Trophoblast cell (in vitro differentiated cells and primary cell): Measurements from ENCODE around the gene NUDT8.

Source experiments
- DNase-seq, 2 donors: peaks; one replicate each; pipeline ENCODE4 v3.0.0-alpha.2; 2016
- H2AFZ ChIP-seq: 2 replicates; pipeline ENCODE4 v1.6.1; 2013; ENCODE audit warnings: low read length, moderate library complexity, mild to moderate bottlenecking; ENCODE audit not compliant: insufficient read depth, poor library complexity
- H2AK5ac ChIP-seq: 2 replicates; pipeline ENCODE4 v1.6.1; 2013; ENCODE audit warnings: mild to moderate bottlenecking, low read length
- H2BK120ac ChIP-seq: 2 replicates; pipeline ENCODE4 v1.6.1; 2013; ENCODE audit warnings: low read length, mild to moderate bottlenecking, moderate library complexity; ENCODE audit not compliant: insufficient read depth, poor library complexity
- H2BK12ac ChIP-seq: 2 replicates; pipeline ENCODE4 v1.6.1; 2013; ENCODE audit warnings: mild to moderate bottlenecking, low read length, moderate library complexity
- H2BK5ac ChIP-seq: 2 replicates; pipeline ENCODE4 v1.6.1; 2013; ENCODE audit warnings: low read length, low read depth, moderate library complexity, mild to moderate bottlenecking; ENCODE audit not compliant: poor library complexity
- H3K14ac ChIP-seq: 2 replicates; pipeline ENCODE4 v1.6.1; 2013; ENCODE audit warnings: mild to moderate bottlenecking, low read length
- H3K18ac ChIP-seq: 2 replicates; pipeline ENCODE4 v1.6.1; 2013; ENCODE audit warnings: mild to moderate bottlenecking, low read length
- H3K23ac ChIP-seq: 2 replicates; pipeline ENCODE4 v1.6.1; 2013; ENCODE audit warnings: low read length
- H3K27ac ChIP-seq: 2 replicates; pipeline ENCODE4 v1.5.1; 2013; ENCODE audit warnings: low read depth, mild to moderate bottlenecking, inconsistent platforms, low read length, moderate library complexity
- H3K27me3 ChIP-seq: 2 replicates; pipeline ENCODE4 v1.6.1; 2013; ENCODE audit warnings: inconsistent platforms, mild to moderate bottlenecking, low read length, moderate library complexity; ENCODE audit not compliant: insufficient read depth
- H3K36me3 ChIP-seq, 2 experiments: 1 replicate in 1 of 2; 2 replicates in 1 of 2; pipeline ENCODE4 v1.6.1; 2013; ENCODE audit warnings: low read length in 2 of 2, mild to moderate bottlenecking in 2 of 2, moderate library complexity in 1 of 2; ENCODE audit not compliant: insufficient read depth in 2 of 2, control insufficient read depth in 1 of 2
- H3K4ac ChIP-seq: 2 replicates; pipeline ENCODE4 v1.6.1; 2013; ENCODE audit warnings: low read depth, mild to moderate bottlenecking, low read length, moderate library complexity
- H3K4me1 ChIP-seq, 2 experiments: 1 replicate in 1 of 2; 2 replicates in 1 of 2; pipeline ENCODE4 v1.6.1; 2013; ENCODE audit warnings: low read length in 2 of 2, mild to moderate bottlenecking in 2 of 2, moderate library complexity in 1 of 2; ENCODE audit not compliant: insufficient read depth in 2 of 2, control insufficient read depth in 1 of 2
- H3K4me2 ChIP-seq: 2 replicates; pipeline ENCODE4 v1.6.1; 2013; ENCODE audit warnings: inconsistent platforms, mild to moderate bottlenecking, low read length, moderate library complexity
- H3K4me3 ChIP-seq: 2 replicates; pipeline ENCODE4 v1.5.1; 2013; ENCODE audit warnings: mild to moderate bottlenecking, low read depth, low read length, inconsistent platforms
- H3K79me1 ChIP-seq: one replicate; pipeline ENCODE4 v1.6.1; 2013; ENCODE audit warnings: low read length
- H3K79me2 ChIP-seq: 2 replicates; pipeline ENCODE4 v1.6.1; 2013; ENCODE audit warnings: low read length, mild to moderate bottlenecking; ENCODE audit not compliant: control insufficient read depth, insufficient read depth, poor library complexity
- H3K9ac ChIP-seq: 2 replicates; pipeline ENCODE4 v1.6.1; 2013; ENCODE audit warnings: mild to moderate bottlenecking, low read length
- H3K9me3 ChIP-seq: 2 replicates; pipeline ENCODE4 v1.6.1; 2013; ENCODE audit warnings: low read depth, mild to moderate bottlenecking, control low read depth, inconsistent platforms, low read length; ENCODE audit not compliant: insufficient read depth
- H4K12ac ChIP-seq: 2 replicates; pipeline ENCODE4 v1.6.1; 2013; ENCODE audit warnings: low read depth, mild to moderate bottlenecking, low read length, moderate library complexity
- H4K8ac ChIP-seq: 2 replicates; pipeline ENCODE4 v1.6.1; 2013; ENCODE audit warnings: low read depth, mild to moderate bottlenecking, low read length, moderate library complexity
- H4K91ac ChIP-seq: one replicate; pipeline ENCODE4 v1.6.1; 2013; ENCODE audit warnings: low read depth, mild to moderate bottlenecking, low read length, moderate library complexity
- WGBS: extraction: QIAGEN DNeasy Blood & Tissue Kit; methylation state at CpG from one replicate; pipeline ENCODE4 v1.1.7; 2013; ENCODE audit warnings: missing lambda C conversion rate; ENCODE audit not compliant: insufficient read length, insufficient coverage; ENCODE audit errors: extremely low coverage; 5-methylcytosine and 5-hydroxymethylcytosine counted together

The NUDT8 gene

DNA sequence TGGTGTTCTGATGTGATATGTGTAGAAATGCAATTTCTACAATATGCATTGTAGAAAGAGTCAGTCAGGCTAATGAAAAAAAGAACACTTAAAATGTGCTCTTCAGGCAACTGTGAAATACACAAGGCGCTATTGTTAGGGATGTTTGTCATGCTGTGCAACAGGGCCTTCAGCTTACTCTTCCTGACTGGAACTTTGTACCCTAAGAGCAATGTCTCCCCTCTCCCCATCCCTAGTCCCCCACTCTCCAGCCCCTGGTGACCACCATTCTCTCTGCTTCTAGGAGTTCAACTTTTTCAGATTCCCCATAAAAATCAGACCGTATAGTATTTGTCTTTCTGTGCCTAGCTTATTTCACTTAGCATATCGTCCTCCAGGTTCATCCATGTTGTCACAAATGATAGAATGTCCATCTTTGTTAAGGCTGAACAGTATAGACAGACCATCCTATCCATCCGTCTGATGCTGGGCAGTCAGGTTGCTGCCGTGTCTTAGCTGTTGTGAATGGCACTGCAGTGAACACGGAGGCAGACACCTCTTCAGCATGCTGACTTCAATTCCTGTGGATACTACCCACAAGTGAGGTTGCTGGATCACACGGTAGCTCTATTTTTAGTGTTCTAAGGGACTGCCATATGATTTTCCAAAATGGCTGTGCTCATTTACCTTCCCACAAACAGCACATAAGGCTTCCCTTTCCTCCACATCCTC is 12.3 kb downstream of the NUDT8 start:
- Histone ChIP-seq H2BK5ac (no peak overlapping the region), H2AFZ (no peak overlapping the region), H3K9me3 (peaks cover 4% of the 10 kb centered on the region), H3K79me2 (no peaks in the 10 kb centered on the region), H3K23ac (no peak overlapping the region), H3K9ac (no peak overlapping the region), H3K4ac (no peak overlapping the region), H3K4me1 (peaks cover 10 to 11% of the 10 kb centered on the region in 2 experiments), H3K4me3 (no peak overlapping the region), H2BK120ac (no peak overlapping the region), H4K91ac (no peak overlapping the region), H3K14ac (no peak overlapping the region), H3K27me3 (peaks cover 3% of the 10 kb centered on the region), H3K4me2 (no peak overlapping the region), H2AK5ac (no peak overlapping the region), H3K27ac (no peak overlapping the region), H3K79me1 (peaks cover 6% of the 10 kb centered on the region), H2BK12ac (no peak overlapping the region), H3K18ac (no peak overlapping the region), H4K12ac (no peak overlapping the region), H3K36me3 (peaks cover 9 to 10% of the 10 kb centered on the region in 2 experiments), H4K8ac (no peak overlapping the region)
- DNase-seq, result no peak
- no CpG with 5 or more reads among the region's 7 CpGs for WGBS

DNA sequence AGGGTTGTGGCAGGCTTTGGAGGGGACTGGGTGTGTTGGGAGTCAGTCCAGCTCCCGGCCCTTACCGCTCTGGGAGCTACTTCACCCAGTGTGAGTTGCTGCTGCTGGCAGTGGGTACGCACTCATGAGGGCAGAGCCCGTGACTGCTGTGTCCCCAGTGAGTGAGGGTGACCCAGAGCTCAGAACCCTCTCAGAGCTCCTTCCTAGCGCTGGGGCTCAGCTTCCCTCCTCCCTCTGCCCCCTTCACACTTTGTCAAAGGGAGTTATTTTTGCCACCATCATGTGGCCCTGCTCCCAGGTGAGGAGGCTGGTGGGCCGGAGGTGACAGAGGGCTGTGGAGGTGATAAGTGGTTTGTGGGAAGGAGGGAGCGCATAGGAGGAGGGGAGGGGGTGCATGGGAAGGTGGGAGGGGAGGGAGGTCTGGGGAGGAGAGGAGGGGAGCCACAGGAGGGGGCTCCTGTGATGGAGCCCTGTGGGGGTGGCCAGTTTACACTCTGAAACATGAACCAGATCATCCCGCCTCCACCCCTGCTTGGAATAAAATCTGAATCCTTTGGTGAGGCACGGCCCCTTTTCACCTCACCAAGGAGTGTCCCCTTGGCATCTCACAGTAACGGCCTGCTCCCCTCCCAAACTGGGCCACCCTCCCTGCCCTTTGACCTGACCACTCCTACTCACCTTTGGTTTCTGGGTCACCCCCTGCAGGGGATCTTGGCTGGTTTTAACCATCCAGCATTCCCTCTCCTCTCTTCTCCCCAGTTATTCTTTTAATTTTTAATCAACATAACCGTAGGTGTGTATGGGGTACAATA is 13.1 kb downstream of the NUDT8 start:
- Histone ChIP-seq H3K79me2 (no peaks in the 10 kb centered on the region), H3K23ac (no peak overlapping the region)
- no CpG with 5 or more reads among the region's 11 CpGs for WGBS

DNA sequence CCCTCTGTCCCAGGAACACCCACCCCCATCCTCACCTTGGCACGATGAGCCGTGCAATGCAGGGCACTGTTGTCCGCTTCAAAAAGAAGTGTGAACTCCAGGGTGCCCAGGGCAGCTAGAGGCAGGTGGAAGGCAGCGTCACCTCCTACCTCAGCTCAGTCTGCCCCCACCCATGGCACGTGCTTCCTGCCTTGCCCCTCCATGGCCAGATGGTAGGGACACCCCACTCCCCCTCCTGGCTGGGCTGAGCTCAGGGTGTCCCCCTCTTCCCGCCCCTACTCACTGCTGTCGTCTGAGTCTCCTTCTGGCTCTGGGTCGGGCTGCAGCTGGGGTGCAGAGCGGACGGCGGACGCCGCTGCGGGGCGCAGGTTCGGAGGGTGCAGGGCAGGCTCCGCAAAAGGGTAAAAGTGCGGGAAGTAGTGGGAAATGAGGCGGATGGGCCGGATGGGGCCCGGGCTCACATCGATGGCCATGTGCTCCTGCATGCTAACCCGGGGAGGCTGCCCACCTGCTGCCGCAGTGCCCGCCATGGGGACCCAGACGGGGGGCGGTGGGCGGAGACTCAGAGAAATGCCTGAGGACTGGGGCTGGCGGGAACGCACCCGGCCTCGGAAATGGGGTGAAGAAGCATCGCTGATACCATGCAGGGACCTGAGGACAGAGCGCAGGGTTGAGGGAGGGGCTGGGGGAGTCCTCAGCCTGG is 13.9 kb downstream of the NUDT8 start:
- H2BK5ac ChIP-seq, result no peak overlapping the region
- H3K27me3 ChIP-seq, result peaks cover 3% of the 10 kb centered on the region
- peaks cover 25% of the 10 kb centered on the region in 2 experiments for H3K36me3 ChIP-seq
- H3K79me1 ChIP-seq, result peaks cover 6% of the 10 kb centered on the region
- H3K79me2 ChIP-seq, result no peaks in the 10 kb centered on the region
- H3K14ac ChIP-seq, result no peak overlapping the region
- H2AFZ ChIP-seq, result no peak overlapping the region
- peaks cover 4% of the 10 kb centered on the region for H3K9me3 ChIP-seq
- no peak overlapping the region for H4K91ac ChIP-seq
- H4K8ac ChIP-seq, result no peak overlapping the region
- no peak overlapping the region for H3K23ac ChIP-seq
- no peak overlapping the region for H2BK12ac ChIP-seq
- no peak for DNase-seq
- peak overlapping the region; percentile 13 for H3K4me2 ChIP-seq
- H3K4me1 ChIP-seq, result peaks cover 10 to 11% of the 10 kb centered on the region in 2 experiments
- H3K4me3 ChIP-seq, result no peak overlapping the region
- no peak overlapping the region for H3K4ac ChIP-seq
- H2BK120ac ChIP-seq, result no peak overlapping the region
- H3K9ac ChIP-seq, result no peak overlapping the region
- no peak overlapping the region for H3K18ac ChIP-seq
- no peak overlapping the region for H4K12ac ChIP-seq
- no CpG with 5 or more reads among the region's 34 CpGs for WGBS
- no peak overlapping the region for H3K27ac ChIP-seq
- no peak overlapping the region for H2AK5ac ChIP-seq

More for the DNA sequence above, 13.1 kb downstream of the NUDT8 start:
- H2BK5ac ChIP-seq, result no peak overlapping the region
- H3K4ac ChIP-seq, result no peak overlapping the region
- no peak overlapping the region for H3K9ac ChIP-seq
- H3K14ac ChIP-seq, result no peak overlapping the region
- DNase-seq, result no peak
- peaks cover 6% of the 10 kb centered on the region for H3K79me1 ChIP-seq
- no peak overlapping the region for H3K4me2 ChIP-seq
- H3K4me1 ChIP-seq, result peaks cover 10 to 11% of the 10 kb centered on the region in 2 experiments
- H4K12ac ChIP-seq, result no peak overlapping the region
- no peak overlapping the region for H2BK120ac ChIP-seq
- H3K9me3 ChIP-seq, result peaks cover 4% of the 10 kb centered on the region
- no peak overlapping the region for H3K27ac ChIP-seq
- peaks cover 3% of the 10 kb centered on the region for H3K27me3 ChIP-seq
- no peak overlapping the region for H2BK12ac ChIP-seq
- H3K18ac ChIP-seq, result no peak overlapping the region
- H4K91ac ChIP-seq, result no peak overlapping the region
- H3K4me3 ChIP-seq, result no peak overlapping the region
- no peak overlapping the region for H4K8ac ChIP-seq
- no peak overlapping the region for H2AFZ ChIP-seq
- peaks cover 17 to 18% of the 10 kb centered on the region in 2 experiments for H3K36me3 ChIP-seq
- H2AK5ac ChIP-seq, result no peak overlapping the region
